Measurements from ENCODE around the gene LIMK1. TPM values are rescaled to one million over a fixed set of nuclear protein-coding genes. Genes with fewer than 3 reads are reported as not detected.

The LIMK1 gene
- total RNA-seq, 1 experiment from 2014 or later, result 63.8 TPM

DNA sequence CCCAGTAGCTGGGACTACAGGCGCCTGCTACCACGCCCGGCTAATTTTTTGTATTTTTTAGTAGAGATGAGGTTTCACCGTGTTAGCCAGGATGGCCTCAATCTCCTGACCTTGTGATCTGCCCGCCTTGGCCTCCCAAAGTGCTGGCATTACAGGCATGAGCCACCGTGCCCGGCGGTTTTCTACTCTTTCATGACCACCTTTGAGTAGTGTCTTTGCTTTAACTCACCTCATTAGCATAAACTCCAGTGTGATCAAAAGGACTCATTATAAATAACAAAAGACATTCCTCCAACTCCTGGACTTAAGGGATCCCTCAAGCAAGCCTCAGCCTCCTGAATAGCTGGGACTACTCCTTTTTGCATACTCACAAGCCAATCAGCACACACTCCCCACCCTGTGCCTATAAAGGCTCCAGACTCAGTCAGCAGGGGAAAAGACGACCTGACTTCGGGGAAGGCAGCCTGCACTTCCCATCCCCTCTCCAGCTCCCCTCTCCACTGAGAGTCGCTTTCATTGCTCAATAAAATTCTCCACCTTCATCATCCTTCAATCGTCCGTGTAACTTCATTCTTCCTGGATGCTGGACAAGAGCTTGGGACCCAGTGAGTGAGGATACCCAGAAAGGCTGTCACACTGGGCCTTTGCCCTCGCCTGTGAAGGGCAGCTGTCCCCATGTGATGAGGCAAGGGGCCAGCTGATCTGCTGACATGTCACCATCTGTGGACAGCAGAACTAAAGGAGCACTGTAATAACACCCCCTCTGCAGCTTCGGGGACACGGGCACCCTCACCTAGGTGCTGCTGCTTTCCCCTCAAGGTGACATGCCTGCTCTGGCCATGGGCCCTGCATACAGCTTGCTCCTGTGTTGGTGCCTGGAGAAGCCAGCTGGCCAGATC lies 55.6 kb downstream of the LIMK1 start:
- peaks cover 3% of the 10 kb centered on the region; the same call in 1 of the 2 replicates for H3K4me1 ChIP-seq (ENCODE audit: insufficient read depth, low read length)
- no peak overlapping the region for H2BK120ac ChIP-seq (ENCODE audit: low read depth, low read length, poor library complexity, severe bottlenecking)
- Mint-ChIP-seq H3K27ac (peak overlapping the region; percentile 52 to 91 (median 77)), H3K4me1 (peaks cover 30 to 32% of the 10 kb centered on the region in 2 experiments), H3K36me3 (ENCODE audit: insufficient read depth in 1 of 3, low read depth in 3 of 3) (no peaks in the 10 kb centered on the region; a peak in 1 of 7 replicates), H3K27me3 (ENCODE audit: low read depth) (peaks cover 2% of the 10 kb centered on the region), H3K4me3 (peak overlapping the region; percentile 58 to 73), H3K9me3 (no peaks in the 10 kb centered on the region; a peak in 1 of 5 replicates)
- no peak overlapping the region for H2BK12ac ChIP-seq (ENCODE audit: insufficient read length, low read depth, low read length)
- TF ChIP-seq, protein P1, sequence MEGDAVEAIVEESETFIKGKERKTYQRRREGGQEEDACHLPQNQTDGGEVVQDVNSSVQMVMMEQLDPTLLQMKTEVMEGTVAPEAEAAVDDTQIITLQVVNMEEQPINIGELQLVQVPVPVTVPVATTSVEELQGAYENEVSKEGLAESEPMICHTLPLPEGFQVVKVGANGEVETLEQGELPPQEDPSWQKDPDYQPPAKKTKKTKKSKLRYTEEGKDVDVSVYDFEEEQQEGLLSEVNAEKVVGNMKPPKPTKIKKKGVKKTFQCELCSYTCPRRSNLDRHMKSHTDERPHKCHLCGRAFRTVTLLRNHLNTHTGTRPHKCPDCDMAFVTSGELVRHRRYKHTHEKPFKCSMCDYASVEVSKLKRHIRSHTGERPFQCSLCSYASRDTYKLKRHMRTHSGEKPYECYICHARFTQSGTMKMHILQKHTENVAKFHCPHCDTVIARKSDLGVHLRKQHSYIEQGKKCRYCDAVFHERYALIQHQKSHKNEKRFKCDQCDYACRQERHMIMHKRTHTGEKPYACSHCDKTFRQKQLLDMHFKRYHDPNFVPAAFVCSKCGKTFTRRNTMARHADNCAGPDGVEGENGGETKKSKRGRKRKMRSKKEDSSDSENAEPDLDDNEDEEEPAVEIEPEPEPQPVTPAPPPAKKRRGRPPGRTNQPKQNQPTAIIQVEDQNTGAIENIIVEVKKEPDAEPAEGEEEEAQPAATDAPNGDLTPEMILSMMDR (conservative IDR thresholded peaks at IDR 0.05), result no peak
- H3K9me3 ChIP-seq (ENCODE audit: control insufficient read depth, low read depth, low read length), result no peaks in the 10 kb centered on the region
- H2BK5ac ChIP-seq (ENCODE audit: insufficient read length, low read length), result no peak overlapping the region
- H4K8ac ChIP-seq (replicated peaks; ENCODE audit: insufficient read length, low read depth, low read length), result no peak overlapping the region
- no peak overlapping the region for H2BK20ac ChIP-seq (ENCODE audit: low read depth, low read length, poor library complexity, severe bottlenecking)
- no CpG with 5 or more reads among the region's 16 CpGs for WGBS (ENCODE audit: extremely low coverage, insufficient read length, low lambda C conversion rate)
- H3K23me2 ChIP-seq (ENCODE audit: insufficient read length, low read depth, low read length, poor library complexity, severe bottlenecking), result no peaks in the 10 kb centered on the region
- H3K56ac ChIP-seq (ENCODE audit: insufficient read length, low read depth, low read length), result no peak overlapping the region
- H3K18ac ChIP-seq (ENCODE audit: insufficient read length, low read depth, low read length), result peak overlapping the region; percentile 10
- peak; percentile 93 for DNase-seq
- no peak overlapping the region for H2BK15ac ChIP-seq (ENCODE audit: low read depth, low read length)
- H4K5ac ChIP-seq (ENCODE audit: insufficient read length, low read depth, low read length), result no peak overlapping the region
- H4K20me1 ChIP-seq (ENCODE audit: control insufficient read depth, insufficient read depth, insufficient read length), result no peaks in the 10 kb centered on the region
- no peaks in the 10 kb centered on the region for H3K27me3 ChIP-seq (ENCODE audit: insufficient read depth, low read length)
- no peak overlapping the region for H3K23ac ChIP-seq (ENCODE audit: insufficient read length, low read depth, low read length)
- H3K4ac ChIP-seq (ENCODE audit: low read depth, low read length), result no peak overlapping the region
- no peaks in the 10 kb centered on the region for H3K79me2 ChIP-seq (ENCODE audit: insufficient read depth, low read length)
- peak overlapping the region; percentile 17 for H3K4me2 ChIP-seq (ENCODE audit: insufficient read depth, insufficient read length, low read length)
- no peak overlapping the region for H3T11ph ChIP-seq (ENCODE audit: low read length)
- no peak overlapping the region for H2AK5ac ChIP-seq (ENCODE audit: insufficient read length, low read length)
- no peak overlapping the region for H3K27ac ChIP-seq (ENCODE audit: insufficient read length, low read depth, low read length)
- no peak overlapping the region for H3K9ac ChIP-seq (ENCODE audit: extremely low read depth, insufficient read length, low read length)
- H3K79me1 ChIP-seq (ENCODE audit: insufficient read depth, low read depth, low read length, poor library complexity, severe bottlenecking), result no peaks in the 10 kb centered on the region
- no peak overlapping the region for H4K91ac ChIP-seq (ENCODE audit: insufficient read length, low read depth, low read length)
- no peak overlapping the region for H3K14ac ChIP-seq (ENCODE audit: insufficient read depth, low read length)
- no peak overlapping the region for H2AFZ ChIP-seq (ENCODE audit: low read length)
